AG09319 (cell line): ENCODE results near the gene SVOPL.

Experiments
- DNase-seq: peaks from one replicate; pipeline ENCODE4 v3.0.0-alpha.2; 2010; ENCODE audit warnings: low read depth; ENCODE audit errors: extremely low read depth
- TF ChIP-seq, protein P1 (sequence below): IDR thresholded peaks from 2 replicates; pipeline ENCODE4 v1.5.1; 2011; ENCODE audit warnings: low read depth, mild to moderate bottlenecking, inconsistent platforms, low read length, moderate library complexity

SVOPL gene, protein sequence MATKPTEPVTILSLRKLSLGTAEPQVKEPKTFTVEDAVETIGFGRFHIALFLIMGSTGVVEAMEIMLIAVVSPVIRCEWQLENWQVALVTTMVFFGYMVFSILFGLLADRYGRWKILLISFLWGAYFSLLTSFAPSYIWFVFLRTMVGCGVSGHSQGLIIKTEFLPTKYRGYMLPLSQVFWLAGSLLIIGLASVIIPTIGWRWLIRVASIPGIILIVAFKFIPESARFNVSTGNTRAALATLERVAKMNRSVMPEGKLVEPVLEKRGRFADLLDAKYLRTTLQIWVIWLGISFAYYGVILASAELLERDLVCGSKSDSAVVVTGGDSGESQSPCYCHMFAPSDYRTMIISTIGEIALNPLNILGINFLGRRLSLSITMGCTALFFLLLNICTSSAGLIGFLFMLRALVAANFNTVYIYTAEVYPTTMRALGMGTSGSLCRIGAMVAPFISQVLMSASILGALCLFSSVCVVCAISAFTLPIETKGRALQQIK

DNA sequence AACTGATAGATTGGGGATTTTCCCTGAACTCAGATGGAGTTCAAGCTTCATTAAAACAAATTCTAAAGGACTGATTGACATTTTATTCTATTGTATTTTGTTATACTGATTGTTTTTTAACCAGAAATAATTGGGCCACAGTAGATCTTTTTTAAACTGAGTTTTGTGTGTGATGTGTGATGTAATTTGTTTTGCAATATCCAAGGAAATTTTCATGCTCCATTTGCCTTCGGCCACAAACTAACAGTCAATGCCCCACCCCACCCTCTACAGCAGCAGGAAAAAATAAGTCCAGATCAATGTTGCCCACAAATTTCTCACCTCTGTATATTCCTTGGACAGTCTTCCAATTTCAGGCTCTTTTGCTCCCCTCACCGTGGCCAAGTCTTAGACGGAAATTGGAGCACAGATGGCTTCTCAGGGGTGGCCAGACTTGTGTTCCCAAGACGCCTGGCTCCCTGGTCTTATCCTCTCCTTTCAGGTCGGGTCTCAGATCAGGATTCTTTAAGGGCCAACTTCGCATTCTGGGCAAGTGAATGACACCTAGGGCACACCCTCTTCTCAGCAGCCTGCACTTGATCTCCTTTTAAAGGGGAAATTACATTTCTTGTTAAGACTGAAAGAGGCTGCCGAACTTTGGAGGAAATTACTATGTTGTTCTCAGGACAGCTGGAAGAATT lies at the start of gene SVOPL:
Gene SVOPL, minus strand, starts transcription at position 506 of the 680 bp plus-strand sequence. CDS start 22,317 bp downstream, outside the sequence.
- DNase-seq = no peak
- TF ChIP-seq, protein P1, sequence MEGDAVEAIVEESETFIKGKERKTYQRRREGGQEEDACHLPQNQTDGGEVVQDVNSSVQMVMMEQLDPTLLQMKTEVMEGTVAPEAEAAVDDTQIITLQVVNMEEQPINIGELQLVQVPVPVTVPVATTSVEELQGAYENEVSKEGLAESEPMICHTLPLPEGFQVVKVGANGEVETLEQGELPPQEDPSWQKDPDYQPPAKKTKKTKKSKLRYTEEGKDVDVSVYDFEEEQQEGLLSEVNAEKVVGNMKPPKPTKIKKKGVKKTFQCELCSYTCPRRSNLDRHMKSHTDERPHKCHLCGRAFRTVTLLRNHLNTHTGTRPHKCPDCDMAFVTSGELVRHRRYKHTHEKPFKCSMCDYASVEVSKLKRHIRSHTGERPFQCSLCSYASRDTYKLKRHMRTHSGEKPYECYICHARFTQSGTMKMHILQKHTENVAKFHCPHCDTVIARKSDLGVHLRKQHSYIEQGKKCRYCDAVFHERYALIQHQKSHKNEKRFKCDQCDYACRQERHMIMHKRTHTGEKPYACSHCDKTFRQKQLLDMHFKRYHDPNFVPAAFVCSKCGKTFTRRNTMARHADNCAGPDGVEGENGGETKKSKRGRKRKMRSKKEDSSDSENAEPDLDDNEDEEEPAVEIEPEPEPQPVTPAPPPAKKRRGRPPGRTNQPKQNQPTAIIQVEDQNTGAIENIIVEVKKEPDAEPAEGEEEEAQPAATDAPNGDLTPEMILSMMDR = no peak

DNA sequence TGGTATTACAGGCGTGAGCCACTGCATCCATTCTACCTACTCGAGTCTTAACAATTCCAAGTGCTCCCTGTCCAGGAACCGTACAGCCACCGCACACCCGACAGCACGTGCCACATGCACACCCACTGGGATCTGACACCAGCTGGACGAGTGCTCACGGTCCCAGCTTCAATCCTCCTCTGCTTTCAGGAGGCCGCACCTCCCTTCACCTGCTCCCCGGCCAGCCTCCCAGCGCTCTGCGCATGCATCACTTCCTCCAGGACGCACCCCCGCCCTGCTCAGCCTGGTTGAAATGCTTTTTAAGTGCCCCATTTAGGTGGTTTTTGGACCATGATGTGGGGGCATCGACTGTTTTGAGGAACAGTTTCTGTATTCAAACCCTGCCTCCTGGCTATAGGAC lies 49.3 kb upstream of the SVOPL start:
- no peak for DNase-seq
- TF ChIP-seq, protein P1 = no peak

DNA sequence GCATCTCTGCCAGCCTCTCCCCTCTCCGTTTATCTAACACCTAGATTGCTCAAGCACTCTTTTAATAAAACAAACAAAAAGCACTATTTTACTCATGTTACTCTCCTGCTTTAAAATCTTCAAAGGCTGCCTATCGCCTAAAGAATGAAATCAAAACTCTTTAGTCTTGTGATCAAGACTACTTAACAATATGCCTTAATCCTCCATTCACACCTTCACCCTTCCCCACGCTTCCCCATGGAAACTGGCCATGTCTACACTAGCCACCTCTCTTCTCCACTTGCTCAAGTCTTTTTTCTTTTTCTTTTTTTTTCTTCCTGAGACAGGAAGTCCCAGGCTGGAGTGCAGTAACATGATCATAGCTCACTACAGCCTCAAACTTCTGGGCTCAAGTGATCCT lies 48.8 kb upstream of the SVOPL start:
- TF ChIP-seq, protein P1 = no peak
- DNase-seq = no peak

DNA sequence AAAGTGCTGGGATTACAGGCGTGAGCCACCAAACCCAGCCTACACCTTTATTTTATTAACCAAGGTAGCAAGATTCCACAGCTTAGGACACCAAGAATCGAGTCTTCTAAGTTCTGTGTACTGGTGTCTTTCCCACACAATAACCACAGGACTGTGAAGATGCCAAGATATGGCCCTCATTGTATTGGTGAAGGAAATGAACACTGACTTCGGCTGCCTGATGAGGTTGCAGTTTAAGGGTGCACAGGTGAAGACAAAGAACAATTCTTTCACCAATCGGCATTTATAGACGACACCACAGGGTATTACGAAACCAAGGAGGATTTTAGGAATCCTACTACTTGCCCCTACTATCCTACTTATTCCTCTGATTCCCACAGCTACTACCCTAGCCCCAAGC lies 47.5 kb upstream of the SVOPL start:
- TF ChIP-seq, protein P1 = no peak

DNA sequence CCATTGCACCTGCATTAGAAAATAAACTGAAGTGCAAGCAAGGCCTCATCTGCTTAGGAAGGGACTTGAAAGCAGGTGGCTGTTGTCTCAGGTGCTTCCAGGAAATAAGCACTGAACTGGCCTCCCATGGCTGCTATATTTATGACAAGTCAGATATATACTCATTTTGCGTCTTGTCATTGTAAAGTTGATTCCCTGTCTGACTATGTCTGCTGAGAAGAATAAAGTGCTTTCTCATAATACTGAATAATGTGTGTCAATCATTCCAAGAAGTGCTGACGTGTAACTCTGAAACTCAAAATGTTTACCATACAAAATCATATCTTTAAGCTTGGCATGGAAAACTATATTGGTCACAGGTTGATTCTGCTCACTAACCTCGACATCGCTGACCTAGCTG lies 44.9 kb upstream of the SVOPL start:
- no peak for DNase-seq

More for the DNA sequence above, 47.5 kb upstream of the SVOPL start:
- DNase-seq = no peak

DNA sequence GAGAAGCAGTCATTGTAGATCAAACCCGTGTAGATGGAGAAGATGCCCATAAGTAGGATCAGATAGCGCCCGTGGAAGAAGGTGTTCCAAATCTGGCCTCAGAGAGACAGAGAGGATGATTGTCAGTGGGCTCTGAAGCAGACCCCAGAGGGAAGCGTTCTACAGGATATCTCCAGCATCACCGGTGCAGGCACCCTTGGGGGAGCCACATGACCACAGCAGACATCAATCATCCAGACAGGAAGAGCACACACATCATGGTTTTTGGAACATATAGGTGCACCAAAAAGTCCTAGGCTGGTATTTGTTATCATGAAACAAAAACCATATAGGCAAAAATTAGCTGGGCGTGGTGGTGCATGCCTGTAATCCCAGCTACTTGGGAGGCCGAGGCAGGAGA lies 44.0 kb upstream of the SVOPL start:
- no peak for DNase-seq
- TF ChIP-seq, protein P1 = no peak

More for the DNA sequence above, 44.9 kb upstream of the SVOPL start:
- TF ChIP-seq, protein P1 = no peak

DNA sequence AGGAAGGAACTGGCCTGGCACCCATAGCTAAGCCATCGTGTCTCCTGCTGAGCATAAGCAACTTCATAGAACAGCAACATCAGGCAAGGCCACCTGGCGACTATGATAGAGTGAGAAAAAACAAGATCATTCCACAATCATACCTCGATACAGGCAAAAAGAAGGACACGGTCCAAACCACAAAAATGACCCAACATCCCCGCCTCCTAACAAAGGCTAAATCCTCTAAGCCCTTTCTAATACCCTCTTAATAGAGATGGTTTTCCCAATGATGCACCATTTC lies 40.2 kb upstream of the SVOPL start:
- TF ChIP-seq, protein P1 = no peak
- no peak for DNase-seq
